IMR-90 (cell line): ENCODE data around the gene HUWE1. TPM values are rescaled to one million over a fixed set of nuclear protein-coding genes. Genes with fewer than 3 reads are reported as not detected.

Experiments
- ATAC-seq: fragments of 200-7000 bp; cut with Tn5 transposase; 2 replicates; pipeline ENCODE4 v1.9.1; 2020; ENCODE audit warnings: low read depth, mild to moderate bottlenecking, moderate library complexity
- BruUV-seq: library from RNA; stranded (reverse); fragments of 400-500 nt; replicated peaks from 2 replicates; lab custom pipeline; 2021; lab: Mats Ljungman, UMichigan
- CTCF ChIA-PET: fragments of 300-600 bp; formaldehyde crosslinking; extraction: SDS; loops from one replicate; lab custom pipeline; 2021; ENCODE audit warnings: antibody characterized with exemption; lab: Yijun Ruan, JAX
- POLR2A ChIA-PET: fragments of 300-600 bp; sonication (Branson Sonifier 250); formaldehyde crosslinking; loops from one replicate; lab custom pipeline; 2022; ENCODE audit warnings: antibody characterized with exemption; ENCODE audit not compliant: unreplicated experiment; lab: Charles Lee
- DNase-seq: peaks from one replicate; pipeline ENCODE4 v3.0.0; 2013
- H2AFZ ChIP-seq: replicated peaks from 2 replicates; pipeline ENCODE3; 2013; ENCODE audit warnings: low read length, mild to moderate bottlenecking; ENCODE audit not compliant: poor library complexity
- H2AK5ac ChIP-seq: 2 replicates; pipeline ENCODE4 v1.6.1; 2013; ENCODE audit warnings: low read depth, low read length, inconsistent platforms
- H2AK9ac ChIP-seq: replicated peaks from 2 replicates; pipeline ENCODE3; 2013; ENCODE audit warnings: mild to moderate bottlenecking, low read depth, low read length, moderate library complexity; ENCODE audit not compliant: poor library complexity
- H2BK120ac ChIP-seq: 2 replicates; pipeline ENCODE4 v1.6.1; 2013; ENCODE audit warnings: low read depth, low read length, inconsistent platforms
- H2BK15ac ChIP-seq: 3 replicates; pipeline ENCODE4 v1.6.1; 2013; ENCODE audit warnings: low read depth, low read length, inconsistent platforms
- H2BK20ac ChIP-seq: 2 replicates; pipeline ENCODE4 v1.6.1; 2013; ENCODE audit warnings: low read depth, mild to moderate bottlenecking, inconsistent platforms, low read length, moderate library complexity
- H2BK5ac ChIP-seq: 2 replicates; pipeline ENCODE4 v1.6.1; 2013; ENCODE audit warnings: mild to moderate bottlenecking, low read depth, low read length, inconsistent platforms; ENCODE audit not compliant: poor library complexity, severe bottlenecking
- H3K14ac ChIP-seq: replicated peaks from 2 replicates; pipeline ENCODE4 v1.6.1; 2013; ENCODE audit warnings: low read depth, low read length, inconsistent platforms
- H3K18ac ChIP-seq: 2 replicates; pipeline ENCODE4 v1.6.1; 2013; ENCODE audit warnings: low read depth, low read length, control low read depth
- H3K23ac ChIP-seq: 2 replicates; pipeline ENCODE4 v1.6.1; 2013; ENCODE audit warnings: low read depth, low read length, inconsistent platforms
- H3K27ac ChIP-seq: 2 replicates; pipeline ENCODE4 v1.5.1; 2013; ENCODE audit warnings: mild to moderate bottlenecking, control low read depth, low read length; ENCODE audit not compliant: insufficient read depth
- H3K27me3 ChIP-seq: 2 replicates; pipeline ENCODE4 v1.6.1; 2013; ENCODE audit warnings: low read length; ENCODE audit not compliant: control insufficient read depth, insufficient read depth
- H3K36me3 ChIP-seq: 2 replicates; pipeline ENCODE4 v1.6.1; 2013; ENCODE audit warnings: low read length, mixed read lengths; ENCODE audit not compliant: control insufficient read depth, insufficient read depth
- H3K4ac ChIP-seq: 2 replicates; pipeline ENCODE4 v1.6.1; 2013; ENCODE audit warnings: low read depth, low read length, inconsistent platforms
- H3K4me1 ChIP-seq: 2 replicates; pipeline ENCODE4 v1.6.1; 2013; ENCODE audit warnings: low read length, mixed read lengths; ENCODE audit not compliant: control insufficient read depth, insufficient read depth
- H3K4me2 ChIP-seq: 2 replicates; pipeline ENCODE4 v1.6.1; 2013; ENCODE audit warnings: low read depth, mild to moderate bottlenecking, control low read depth, low read length, moderate library complexity
- H3K4me3 ChIP-seq: 2 replicates; pipeline ENCODE4 v1.5.1; 2013; ENCODE audit warnings: low read depth, mild to moderate bottlenecking, control low read depth, low read length, moderate library complexity; ENCODE audit not compliant: insufficient read depth
- H3K56ac ChIP-seq: 2 replicates; pipeline ENCODE4 v1.6.1; 2013; ENCODE audit warnings: low read length, inconsistent platforms; ENCODE audit not compliant: insufficient read depth; ENCODE audit errors: extremely low read depth
- H3K79me1 ChIP-seq, 2 experiments: 2 replicates each; pipeline ENCODE4 v1.6.1; 2013; ENCODE audit warnings: low read length in 2 of 2, inconsistent platforms in 1 of 2, low read depth in 1 of 2
- H3K9ac ChIP-seq: 2 replicates; pipeline ENCODE4 v1.6.1; 2013; ENCODE audit warnings: low read depth, low read length, control low read depth
- H3K9me1 ChIP-seq: 2 replicates; pipeline ENCODE4 v1.6.1; 2013; ENCODE audit warnings: low read length, inconsistent platforms; ENCODE audit not compliant: insufficient read depth
- H3K9me3 ChIP-seq: 2 replicates; pipeline ENCODE4 v1.6.1; 2013; ENCODE audit warnings: low read length; ENCODE audit not compliant: control insufficient read depth, insufficient read depth
- H4K20me1 ChIP-seq: 2 replicates; pipeline ENCODE4 v1.6.1; 2013; ENCODE audit warnings: low read length, inconsistent platforms; ENCODE audit not compliant: insufficient read depth
- H4K5ac ChIP-seq: 2 replicates; pipeline ENCODE4 v1.6.1; 2013; ENCODE audit warnings: mild to moderate bottlenecking, low read depth, low read length, control low read depth
- H4K8ac ChIP-seq, 2 experiments: 2 replicates each; pipeline ENCODE4 v1.6.1; 2013; ENCODE audit warnings: low read depth in 2 of 2, low read length in 2 of 2, control low read depth in 1 of 2, inconsistent platforms in 1 of 2
- H4K91ac ChIP-seq: 2 replicates; pipeline ENCODE4 v1.6.1; 2013; ENCODE audit warnings: low read depth, low read length, inconsistent platforms; ENCODE audit not compliant: insufficient read depth
- BHLHE40 ChIP-seq: fragments of 150-350 bp; IDR thresholded peaks from 2 replicates; pipeline ENCODE4 v1.6.1; 2016; ENCODE audit warnings: mild to moderate bottlenecking, low read depth, low read length
- CEBPB ChIP-seq: IDR thresholded peaks from 2 replicates; pipeline ENCODE4 v1.6.1; 2012; ENCODE audit warnings: low read depth, low read length, improper control_type of control experiment
- CHD1 ChIP-seq: IDR thresholded peaks from 2 replicates; pipeline ENCODE4 v1.6.1; 2012; ENCODE audit warnings: low read depth, low read length, improper control_type of control experiment
- CTCF ChIP-seq: conservative IDR thresholded peaks from 2 replicates; pipeline ENCODE4 v1.5.1; 2012; ENCODE audit warnings: mild to moderate bottlenecking, low read depth, low read length, improper control_type of control experiment
- FOS ChIP-seq: fragments of 150-350 bp; IDR thresholded peaks from 2 replicates; pipeline ENCODE4 v1.6.1; 2016; ENCODE audit warnings: low read depth, low read length
- MAFK ChIP-seq: IDR thresholded peaks from 2 replicates; pipeline ENCODE4 v1.6.1; 2012; ENCODE audit warnings: low read depth, low read length, improper control_type of control experiment
- MAZ ChIP-seq: IDR thresholded peaks from 2 replicates; pipeline ENCODE4 v1.6.1; 2012; ENCODE audit warnings: low read depth, mild to moderate bottlenecking, low read length, improper control_type of control experiment, moderate library complexity, borderline replicate concordance
- MXI1 ChIP-seq: IDR thresholded peaks from 2 replicates; pipeline ENCODE4 v1.6.1; 2012; ENCODE audit warnings: low read depth, mild to moderate bottlenecking, low read length, moderate library complexity, borderline replicate concordance
- NFE2L2 ChIP-seq: fragments of 150-350 bp; IDR thresholded peaks from 2 replicates; pipeline ENCODE4 v1.6.1; 2016; ENCODE audit warnings: low read depth, mild to moderate bottlenecking, low read length
- POLR2A ChIP-seq: IDR thresholded peaks from 2 replicates; pipeline ENCODE4 v1.6.1; 2012; ENCODE audit warnings: mild to moderate bottlenecking, low read depth, low read length
- RAD21 ChIP-seq: IDR thresholded peaks from 2 replicates; pipeline ENCODE4 v1.6.1; 2012; ENCODE audit warnings: low read length, improper control_type of control experiment
- RCOR1 ChIP-seq: IDR thresholded peaks from 2 replicates; pipeline ENCODE4 v1.6.1; 2012; ENCODE audit warnings: mild to moderate bottlenecking, low read length, improper control_type of control experiment; ENCODE audit not compliant: insufficient replicate concordance
- RFX5 ChIP-seq: IDR thresholded peaks from 2 replicates; pipeline ENCODE4 v1.8.0; 2012; ENCODE audit warnings: low read depth, mild to moderate bottlenecking, low read length, moderate library complexity
- SMC3 ChIP-seq: fragments of 150-350 bp; IDR thresholded peaks from 2 replicates; pipeline ENCODE4 v1.6.1; 2016; ENCODE audit warnings: low read depth, mild to moderate bottlenecking, antibody characterized with exemption, low read length, moderate library complexity
- dilution Hi-C: fragments of 300-500 bp; cut with HindIII; formaldehyde crosslinking; loops from one replicate; pipeline ENCODE4 v1.14.3; 2018; ENCODE audit warnings: low sequenced_read_pairs; ENCODE audit not compliant: unreplicated experiment
- in situ Hi-C: fragments of 300-500 bp; cut with MboI; formaldehyde crosslinking; loops from 3 replicates; pipeline ENCODE4 v1.14.3; 2019; ENCODE audit warnings: low sequenced_read_pairs, inconsistent platforms, mixed read lengths
- intact Hi-C: fragments of 100-400 bp; cut with micrococcal nuclease; formaldehyde crosslinking; loops from 2 replicates; pipeline ENCODE4 v1.10.0; 2022
- polyA plus RNA-seq, 3 experiments: library from polyadenylated mRNA; depleted of rRNA; stranded (reverse); fragments of >200 nt; gene quantifications; 2 replicates each; pipeline ENCODE4 v1.2.3, GENCODE V29; 2012; ENCODE audit warnings: low replicate concordance in 1 of 3
- total RNA-seq: library from RNA; depleted of rRNA; stranded (reverse); fragments of >200 nt; gene quantifications from 2 replicates; pipeline ENCODE4 v1.2.3, GENCODE V29; 2012
- TF ChIP-seq, protein P1 (sequence below): fragments of 150-350 bp; IDR thresholded peaks from 2 replicates; pipeline ENCODE4 v1.6.1; 2016; ENCODE audit warnings: low read depth, mild to moderate bottlenecking, low read length, moderate library complexity, borderline replicate concordance
- TF ChIP-seq, protein P2 (sequence below): fragments of 150-350 bp; IDR thresholded peaks from 2 replicates; pipeline ENCODE4 v1.6.1; 2017; ENCODE audit warnings: mild to moderate bottlenecking, antibody characterized with exemption, low read length, low read depth

The HUWE1 gene
- total and polyA plus RNA-seq, 2 of the 4 experiments (the other 2 are of a cell fraction), result 47.6 to 57.7 TPM

DNA sequence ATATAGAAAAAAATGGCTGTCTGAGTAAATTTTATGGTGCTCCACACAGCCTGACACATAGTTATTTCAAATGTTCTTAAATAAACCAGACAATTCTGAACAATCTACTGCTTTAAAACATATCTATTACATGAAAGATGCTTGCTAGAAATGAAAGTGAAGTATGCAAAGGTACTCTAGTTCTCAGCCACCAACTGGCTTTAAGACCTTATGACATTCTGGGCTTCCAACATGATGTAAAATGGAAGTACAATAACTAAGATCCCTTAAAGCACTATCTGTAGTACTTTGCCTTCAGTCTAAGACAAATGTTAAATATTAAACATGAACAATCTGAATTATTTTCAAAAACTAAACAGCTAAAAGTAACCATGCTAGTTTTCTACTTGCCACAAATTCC is 17.3 kb downstream of the HUWE1 start:
- in situ Hi-C loops (no loop called here), intact Hi-C loops (no loop called here), dilution Hi-C loops (no loop called here)
- H4K20me1 ChIP-seq, result peaks cover 32% of the 10 kb centered on the region; the same call in 1 of the 2 replicates
- TF ChIP-seq MXI1 (no peak), MAFK (no peak), NFE2L2 (no peak), RAD21 (no peak), CTCF (no peak), SMC3 (no peak), RFX5 (no peak), BHLHE40 (no peak), FOS (no peak), CEBPB (no peak), CHD1 (no peak), POLR2A (no peak), RCOR1 (no peak), MAZ (no peak)
- TF ChIP-seq, protein P1, sequence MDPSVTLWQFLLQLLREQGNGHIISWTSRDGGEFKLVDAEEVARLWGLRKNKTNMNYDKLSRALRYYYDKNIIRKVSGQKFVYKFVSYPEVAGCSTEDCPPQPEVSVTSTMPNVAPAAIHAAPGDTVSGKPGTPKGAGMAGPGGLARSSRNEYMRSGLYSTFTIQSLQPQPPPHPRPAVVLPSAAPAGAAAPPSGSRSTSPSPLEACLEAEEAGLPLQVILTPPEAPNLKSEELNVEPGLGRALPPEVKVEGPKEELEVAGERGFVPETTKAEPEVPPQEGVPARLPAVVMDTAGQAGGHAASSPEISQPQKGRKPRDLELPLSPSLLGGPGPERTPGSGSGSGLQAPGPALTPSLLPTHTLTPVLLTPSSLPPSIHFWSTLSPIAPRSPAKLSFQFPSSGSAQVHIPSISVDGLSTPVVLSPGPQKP, result no peak
- TF ChIP-seq, protein P2, sequence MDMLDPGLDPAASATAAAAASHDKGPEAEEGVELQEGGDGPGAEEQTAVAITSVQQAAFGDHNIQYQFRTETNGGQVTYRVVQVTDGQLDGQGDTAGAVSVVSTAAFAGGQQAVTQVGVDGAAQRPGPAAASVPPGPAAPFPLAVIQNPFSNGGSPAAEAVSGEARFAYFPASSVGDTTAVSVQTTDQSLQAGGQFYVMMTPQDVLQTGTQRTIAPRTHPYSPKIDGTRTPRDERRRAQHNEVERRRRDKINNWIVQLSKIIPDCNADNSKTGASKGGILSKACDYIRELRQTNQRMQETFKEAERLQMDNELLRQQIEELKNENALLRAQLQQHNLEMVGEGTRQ, result no peak
- H3K4ac ChIP-seq, result no peak overlapping the region
- H3K79me1 ChIP-seq, result peaks cover 5 to 10% of the 10 kb centered on the region in 2 experiments; a peak in 2 of 4 replicates
- no peaks in the 10 kb centered on the region for H3K9me1 ChIP-seq
- H3K4me1 ChIP-seq, result no peaks in the 10 kb centered on the region
- H4K91ac ChIP-seq, result no peak overlapping the region
- no peaks in the 10 kb centered on the region for H3K9me3 ChIP-seq
- peaks cover 2% of the 10 kb centered on the region; the same call in 1 of the 2 replicates for H3K36me3 ChIP-seq
- no peak overlapping the region for H3K4me3 ChIP-seq
- no peak overlapping the region for H4K5ac ChIP-seq
- DNase-seq (no peak), ATAC-seq (no peak)
- ChIA-PET CTCF (no interaction called here), POLR2A (no interaction called here)
- no peak overlapping the region for H2BK120ac ChIP-seq
- no peak overlapping the region for H2AK9ac ChIP-seq
- H3K27ac ChIP-seq, result no peak overlapping the region
- H2AFZ ChIP-seq, result no peak overlapping the region
- H3K9ac ChIP-seq, result no peak overlapping the region
- H2AK5ac ChIP-seq, result no peak overlapping the region
- H3K14ac ChIP-seq, result no peak overlapping the region
- H3K27me3 ChIP-seq, result peaks cover 1% of the 10 kb centered on the region; the same call in 1 of the 2 replicates
- H2BK5ac ChIP-seq, result no peak overlapping the region
- no peak overlapping the region for H4K8ac ChIP-seq
- no peak overlapping the region for H2BK20ac ChIP-seq
- H3K23ac ChIP-seq, result no peak overlapping the region
- no peak overlapping the region for H3K4me2 ChIP-seq
- no peak overlapping the region for H2BK15ac ChIP-seq
- no TSS peak for BruUV-seq
- no peak overlapping the region for H3K56ac ChIP-seq
- H3K18ac ChIP-seq, result no peak overlapping the region
